CD4-positive, alpha-beta memory T cell (primary cell): ENCODE results near the gene GATC. TPM values are rescaled to one million over a fixed set of nuclear protein-coding genes. Genes with fewer than 3 reads are reported as not detected.
A peak's percentile ranks its signal among the peaks of the same experiment; 100 is the strongest.
"Not testable (repeated sequence)": the region's sequence is repeated elsewhere in the genome, so short reads cannot be mapped to it uniquely, and the experiment has no call there.

Experiments used
- CTCF ChIA-PET: fragments of 350-600 bp; sonication (Branson Sonifier 250); formaldehyde crosslinking; loops from one replicate; lab custom pipeline; 2021; ENCODE audit warnings: inconsistent platforms; ENCODE audit not compliant: partially characterized antibody; lab: Charles Lee
- POLR2A ChIA-PET: fragments of 350-600 bp; sonication (Branson Sonifier 250); formaldehyde crosslinking; loops from one replicate; lab custom pipeline; 2021; ENCODE audit not compliant: partially characterized antibody; lab: Charles Lee
- DNase-seq, 5 donors: peaks; one replicate each; pipeline versions ENCODE4 v3.0.0 to v3.0.0-alpha.2; 2020 to 2022; ENCODE audit warnings: mixed read lengths in 1 of 5
- H3K27ac ChIP-seq: one replicate; pipeline ENCODE4 v1.7.0; 2013; ENCODE audit warnings: low read depth, low read length
- H3K27me3 ChIP-seq: 2 replicates; pipeline ENCODE4 v1.7.0; 2013; ENCODE audit warnings: mild to moderate bottlenecking, low read length, moderate library complexity; ENCODE audit not compliant: insufficient read depth
- H3K36me3 ChIP-seq: 2 replicates; pipeline ENCODE4 v1.7.0; 2013; ENCODE audit warnings: mild to moderate bottlenecking, low read length, moderate library complexity; ENCODE audit not compliant: insufficient read depth
- H3K4me1 ChIP-seq: 2 replicates; pipeline ENCODE4 v1.7.0; 2013; ENCODE audit warnings: mild to moderate bottlenecking, low read length, moderate library complexity; ENCODE audit not compliant: insufficient read depth
- H3K4me3 ChIP-seq, 2 donors: one replicate each; pipeline ENCODE4 v1.7.0; 2013; ENCODE audit warnings: low read length in 2 of 2, mild to moderate bottlenecking in 1 of 2
- H3K9me3 ChIP-seq, 2 donors: one replicate each; pipeline ENCODE4 v1.7.0; 2013; ENCODE audit warnings: low read length in 2 of 2, control low read depth in 1 of 2; ENCODE audit not compliant: control insufficient read depth in 1 of 2
- H3K27ac Mint-ChIP-seq, 7 donors: one replicate each; pipeline ENCODE4 v1.8.0; 2020 to 2021; ENCODE audit warnings: mixed read lengths in 7 of 7, mild to moderate bottlenecking in 6 of 7, inconsistent platforms in 3 of 7, moderate library complexity in 3 of 7
- H3K27me3 Mint-ChIP-seq, 2 donors: one replicate each; pipeline ENCODE4 v1.8.0; 2020 to 2021; ENCODE audit warnings: mixed read lengths in 2 of 2
- H3K36me3 Mint-ChIP-seq, 2 donors: one replicate each; pipeline ENCODE4 v1.8.0; 2020 to 2021; ENCODE audit warnings: mixed read lengths in 2 of 2, inconsistent platforms in 1 of 2, mild to moderate bottlenecking in 1 of 2
- H3K4me1 Mint-ChIP-seq, 4 donors: one replicate each; pipeline ENCODE4 v1.8.0; 2020 to 2021; ENCODE audit warnings: mixed read lengths in 4 of 4, mild to moderate bottlenecking in 1 of 4
- H3K4me3 Mint-ChIP-seq, 8 donors: one replicate each; pipeline ENCODE4 v1.8.0; 2020 to 2021; ENCODE audit warnings: mixed read lengths in 8 of 8, mild to moderate bottlenecking in 7 of 8, moderate library complexity in 6 of 8, inconsistent platforms in 3 of 8
- H3K9me3 Mint-ChIP-seq, 8 donors: one replicate each; pipeline ENCODE4 v1.8.0; 2020 to 2021; ENCODE audit warnings: mixed read lengths in 8 of 8, mild to moderate bottlenecking in 5 of 8, inconsistent platforms in 3 of 8, moderate library complexity in 1 of 8
- intact Hi-C: fragments of 100-400 bp; cut with micrococcal nuclease; formaldehyde crosslinking; loops from one replicate; pipeline ENCODE4 v1.15.1; 2023
- polyA plus RNA-seq, 2 donors: library from polyadenylated mRNA; unstranded; fragments of 300-500 nt; fragmentation: Illumina TruSeq; gene quantifications; one replicate each; pipeline ENCODE4 v1.2.3, GENCODE V29; 2021
- total RNA-seq, 2 experiments: library from RNA; stranded (reverse); gene quantifications; one replicate each; pipeline ENCODE4 v1.2.3, GENCODE V29; 2021

The GATC gene
- total and polyA plus RNA-seq, 4 experiments from 2014 or later, result 9.3 to 31.9 (median 25.7) TPM

DNA sequence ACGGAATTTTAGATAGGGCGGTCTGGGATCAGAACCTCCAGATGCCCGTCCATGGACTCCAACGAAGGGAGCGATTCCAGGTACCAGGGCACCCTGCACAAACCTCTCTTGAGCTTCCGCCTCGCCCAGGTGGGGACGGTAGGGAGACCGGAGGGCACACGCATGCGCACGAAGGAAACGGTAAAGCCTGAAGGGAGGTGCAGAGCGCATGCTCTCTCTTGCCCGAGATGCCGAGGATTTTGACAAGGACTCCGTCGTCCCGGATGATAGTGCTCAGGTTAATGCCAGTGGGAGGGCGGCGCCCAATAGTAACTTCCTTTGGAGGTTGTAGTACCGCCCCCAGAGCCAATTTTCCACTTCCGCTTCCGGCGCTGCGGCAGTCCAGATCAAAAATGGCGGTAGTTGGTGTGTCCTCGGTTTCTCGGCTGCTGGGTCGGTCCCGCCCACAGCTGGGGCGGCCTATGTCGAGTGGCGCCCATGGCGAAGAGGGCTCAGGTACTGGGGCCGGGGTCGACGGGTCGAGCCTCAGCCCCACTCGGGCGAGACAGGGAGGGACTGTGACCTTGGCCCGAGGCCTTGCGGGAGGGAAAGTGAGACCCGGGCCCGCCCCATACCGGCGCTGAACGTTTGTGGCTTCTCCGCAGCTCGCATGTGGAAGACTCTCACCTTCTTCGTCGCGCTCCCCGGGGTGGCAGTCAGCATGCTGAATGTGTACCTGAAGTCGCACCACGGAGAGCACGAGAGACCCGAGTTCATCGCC lies 8.3 kb upstream of the GATC start, which contains the start of gene COX6A1:
COX6A1 (plus strand) TSS at position 379 of the 760 bp plus-strand sequence; CDS start at position 393, 14 bp downstream.
- Histone ChIP-seq H3K4me3 (peak within 1 kb of the TSS; percentile 52 to 70), H3K9me3 (no peaks in the 10 kb centered on the region), H3K4me1 (peaks cover 26% of the 10 kb centered on the region), H3K27me3 (no peaks in the 10 kb centered on the region), H3K36me3 (peaks cover 10% of the 10 kb centered on the region), H3K27ac (peak within 1 kb of the TSS; percentile 76)
- peaks cover 3 to 33% of the 10 kb centered on the region in 2 donors for H3K36me3 Mint-ChIP-seq
- ChIA-PET CTCF (interaction anchor here (0.7 to 3.9 kb wide), 10 partner anchors 21 to 1044 kb away, joined by 3 to 22 read pairs (median 8); partner anchors contain the start of genes DYNLL1, POP5 and RNU4-1), POLR2A (interaction anchor here (0.7 to 4.1 kb wide), 17 partner anchors 8 to 249 kb away, joined by 3 to 32 read pairs (median 4); partner anchors contain the start of genes COQ5, DYNLL1, GATC and MLEC)
- H3K27me3 Mint-ChIP-seq, result peaks cover under 1 to 3% of the 10 kb centered on the region in 2 donors
- peak within 1 kb of the TSS; percentile 86 to 99 (median 96) for H3K27ac Mint-ChIP-seq
- intact Hi-C loops, result loop anchor here (1.0 to 10.0 kb wide), 10 partner anchors 8 to 277 kb away; partner anchors contain the start of genes DYNLL1, GATC, POP5 and RNF10
- DNase-seq, result peak; percentile 94 to 99 (median 98)
- H3K4me1 Mint-ChIP-seq, result peaks cover 18 to 31% (median 27%) of the 10 kb centered on the region in 4 donors
- H3K4me3 Mint-ChIP-seq, result peak within 1 kb of the TSS; percentile 92 to 99 (median 96)
- no peaks in the 10 kb centered on the region for H3K9me3 Mint-ChIP-seq

- H3K27me3 ChIP-seq, result no peaks in the 10 kb centered on the region
- no peak for DNase-seq
- H3K27me3 Mint-ChIP-seq, result peaks cover 0 to 3% of the 10 kb centered on the region in 2 donors
- ChIA-PET CTCF (interaction anchor here (0.7 to 3.9 kb wide), 12 partner anchors 14 to 1044 kb away, joined by 3 to 22 read pairs (median 8); partner anchors contain the start of genes DYNLL1, POP5, RNU4-1 and SIRT4), POLR2A (interaction anchor here (0.8 to 4.1 kb wide), 10 partner anchors 12 to 237 kb away, joined by 3 to 32 read pairs (median 6); partner anchors contain the start of genes COQ5, POP5, RNF10 and RNU4-1)
- peaks cover 26% of the 10 kb centered on the region for H3K4me1 ChIP-seq
- H3K27ac Mint-ChIP-seq, result peak overlapping the region; percentile 86 to 99 (median 96)
- intact Hi-C loops, result loop anchor here (1.0 to 10.0 kb wide), 11 partner anchors 8 to 276 kb away; partner anchors contain the start of genes DYNLL1, GATC, POP5 and RNF10
- H3K36me3 Mint-ChIP-seq, result peaks cover 3 to 36% of the 10 kb centered on the region in 2 donors
- peak overlapping the region; percentile 76 for H3K27ac ChIP-seq
- peak overlapping the region; percentile 92 to 99 (median 96) for H3K4me3 Mint-ChIP-seq
- H3K4me1 Mint-ChIP-seq, result peaks cover 18 to 32% (median 27%) of the 10 kb centered on the region in 4 donors
- H3K9me3 Mint-ChIP-seq, result no peaks in the 10 kb centered on the region
- H3K4me3 ChIP-seq, result peak overlapping the region; percentile 52 to 70
- H3K9me3 ChIP-seq, result no peaks in the 10 kb centered on the region
- peaks cover 12% of the 10 kb centered on the region for H3K36me3 ChIP-seq
Observed at GRCh38 chr12:120438495-120439198, 7.6 kb upstream of the GATC start.

GRCh38 chr12:120439646-120440247 lies 6.5 kb upstream of the GATC start:
- Mint-ChIP-seq H3K27ac (peak overlapping the region in 5 of 7 donors; percentile 43 to 77 (median 72)), H3K9me3 (no peaks in the 10 kb centered on the region), H3K36me3 (peaks cover 9 to 42% of the 10 kb centered on the region in 2 donors), H3K4me1 (peaks cover 19 to 38% (median 28%) of the 10 kb centered on the region in 4 donors), H3K4me3 (peak overlapping the region in 7 of 8 donors; percentile 55 to 70 (median 63)), H3K27me3 (no peaks in the 10 kb centered on the region)
- Histone ChIP-seq H3K36me3 (peaks cover 20% of the 10 kb centered on the region), H3K27me3 (no peaks in the 10 kb centered on the region), H3K27ac (peak overlapping the region; percentile 3), H3K9me3 (no peaks in the 10 kb centered on the region), H3K4me1 (peaks cover 26% of the 10 kb centered on the region), H3K4me3 (no peak overlapping the region)
- ChIA-PET POLR2A (interaction anchor here (0.6 to 3.9 kb wide), 6 partner anchors 13 to 238 kb away, joined by 3 to 32 read pairs (median 3); partner anchors contain the start of genes RNU4-1, RNU4-2, RPLP0 and SRSF9), CTCF (interaction anchor here (1.1 to 3.9 kb wide), 12 partner anchors 8 to 209 kb away, joined by 3 to 17 read pairs (median 8); partner anchors contain the start of genes DYNLL1 and SRSF9)
- intact Hi-C loops, result loop anchor here (1.0 to 10.0 kb wide), 8 partner anchors 27 to 275 kb away; partner anchors contain the start of genes DYNLL1, POP5, RNF10 and RNU4-1
- peak; percentile 67 to 85 (median 73) for DNase-seq

GRCh38 chr12:120444676-120445075 lies 1.6 kb upstream of the GATC start:
- Mint-ChIP-seq H3K4me3 (peak overlapping the region; percentile 92 to 99 (median 99)), H3K4me1 (peaks cover 18 to 50% (median 30%) of the 10 kb centered on the region in 4 donors), H3K27ac (peak overlapping the region in 3 of 7 donors; percentile 57 to 99 (median 96)), H3K27me3 (no peaks in the 10 kb centered on the region), H3K36me3 (peaks cover 9 to 53% of the 10 kb centered on the region in 2 donors), H3K9me3 (peaks cover 0 to 6% (median 0%) of the 10 kb centered on the region in 8 donors)
- DNase-seq, result no peak
- Histone ChIP-seq H3K4me1 (peaks cover 29% of the 10 kb centered on the region), H3K27ac (no peak overlapping the region), H3K9me3 (no peaks in the 10 kb centered on the region), H3K4me3 (no peak overlapping the region), H3K27me3 (no peaks in the 10 kb centered on the region), H3K36me3 (peaks cover 20% of the 10 kb centered on the region)
- intact Hi-C loops, result no loop called here
- ChIA-PET POLR2A (interaction anchor here (1.3 to 3.5 kb wide), 3 partner anchors 22 to 153 kb away, joined by 4 to 10 read pairs (median 4); partner anchors contain the start of genes RNU4-2 and SRSF9), CTCF (interaction anchor here (1.2 to 19.4 kb wide), 4 partner anchors 9 to 24 kb away, joined by 3 to 187 read pairs (median 10); partner anchors contain the start of gene SRSF9)

DNA sequence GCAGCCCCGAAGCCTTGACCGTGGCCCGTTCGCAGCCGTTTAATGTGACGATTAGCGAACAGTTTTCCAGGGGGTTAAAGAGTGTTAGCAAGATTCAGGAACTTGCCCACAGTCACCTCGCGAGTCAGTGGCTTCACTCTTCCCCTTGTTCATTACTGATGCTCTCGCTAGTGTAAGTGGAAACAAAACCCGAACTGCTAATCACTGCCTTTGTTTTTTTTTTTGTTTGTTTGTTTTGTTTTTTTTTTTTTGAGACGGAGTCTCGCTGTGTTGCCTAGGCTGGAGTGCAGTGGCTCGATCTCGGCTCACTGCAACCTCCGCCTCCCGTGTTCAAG lies 567 bp downstream of the GATC start:
- H3K27me3 Mint-ChIP-seq, DNase-seq, H3K9me3 ChIP-seq, H3K27me3 ChIP-seq, H3K9me3 Mint-ChIP-seq: not testable (repeated sequence)
- peaks cover 14 to 42% (median 23%) of the 10 kb centered on the region in 4 donors for H3K4me1 Mint-ChIP-seq
- peak overlapping the region; percentile 96 for H3K27ac ChIP-seq
- peak overlapping the region; percentile 94 to 99 for H3K4me3 ChIP-seq
- peaks cover 16% of the 10 kb centered on the region for H3K36me3 ChIP-seq
- peaks cover 24% of the 10 kb centered on the region for H3K4me1 ChIP-seq
- peaks cover 9 to 39% of the 10 kb centered on the region in 2 donors for H3K36me3 Mint-ChIP-seq
- intact Hi-C loops, result loop anchor here (1.0 to 2.0 kb wide), 2 partner anchors 9 to 22 kb away; partner anchors contain the start of genes COX6A1 and SRSF9
- ChIA-PET POLR2A (interaction anchor here (0.7 to 2.1 kb wide), 5 partner anchors 20 to 155 kb away, joined by 3 to 8 read pairs (median 4); partner anchors contain the start of genes DYNLL1, RNU4-2 and SRSF9), CTCF (interaction anchor here (1.8 to 19.4 kb wide), 2 partner anchors 12 to 22 kb away, joined by 5 to 187 read pairs; partner anchors contain the start of gene SRSF9)
- H3K27ac Mint-ChIP-seq, result peak overlapping the region; percentile 96 to 99 (median 98)
- H3K4me3 Mint-ChIP-seq, result peak overlapping the region; percentile 92 to 99 (median 99)
